ENCODE data around the gene AP3S2.

Gene AP3S2

DNA sequence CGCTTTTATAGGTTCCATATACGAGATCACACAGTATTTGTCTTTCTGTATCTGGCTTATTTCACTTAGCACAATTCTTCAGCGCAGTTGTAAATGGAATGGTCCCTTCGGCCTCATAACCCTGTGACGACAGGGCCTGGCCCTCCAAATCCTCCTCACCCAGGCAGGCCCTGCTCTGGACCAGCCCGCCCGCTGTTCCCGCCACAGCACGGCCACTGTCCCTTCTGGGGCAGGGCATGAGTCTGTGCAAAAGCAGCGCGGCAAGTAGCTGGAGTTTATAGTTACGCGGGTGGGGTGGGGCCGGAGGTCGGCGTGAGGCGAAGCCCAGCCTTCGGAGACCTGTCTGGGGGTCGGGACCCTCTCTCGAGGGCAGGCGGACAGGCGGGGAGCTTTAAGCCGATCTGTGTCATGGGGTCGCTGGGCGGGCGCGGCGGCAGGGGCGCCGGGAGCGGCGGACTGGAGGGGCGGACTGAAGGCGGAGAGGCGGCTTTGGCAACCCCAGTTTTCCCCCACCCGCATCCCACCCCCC is 18.4 kb upstream of the AP3S2 start:
- CTCF ChIA-PET = interaction anchor here (1.0 to 5.7 kb wide), 5 partner anchors 9 to 87 kb away, joined by 3 to 27 read pairs (median 4); no protein-coding TSS in a partner anchor
- peaks cover 3 to 14% (median 10%) of the 10 kb centered on the region in 4 experiments for H3K4me1 ChIP-seq (ENCODE audit: control extremely low read depth in 1 of 4, control insufficient read depth in 4 of 4, insufficient read depth in 4 of 4, low read length in 3 of 4)
- peak in 2 of 3 donors; percentile 13 to 27 for DNase-seq
- peak overlapping the region in 6 of 7 experiments; percentile 13 to 79 (median 64) for H3K4me3 ChIP-seq (ENCODE audit: control insufficient read depth in 1 of 7, extremely low read depth in 1 of 7, insufficient read depth in 4 of 7, low read depth in 2 of 7, low read length in 6 of 7)
- WGBS (ENCODE audit: insufficient coverage) = 12% methylated on average over 34 of the region's 36 CpGs
- POLR2A ChIA-PET = no interaction called here
- H3K27ac ChIP-seq (ENCODE audit: insufficient read depth in 1 of 2, low read depth in 1 of 2, low read length in 2 of 2, poor library complexity in 1 of 2, severe bottlenecking in 2 of 2) = no peak overlapping the region
- no peaks in the 10 kb centered on the region for H3K36me3 ChIP-seq (ENCODE audit: control insufficient read depth in 4 of 4, insufficient read depth in 4 of 4, low read length in 3 of 4)
- H3K27me3 ChIP-seq (replicated peaks in 2 of 5; ENCODE audit: control insufficient read depth in 4 of 5, insufficient read depth in 5 of 5, low read length in 4 of 5) = peaks cover 0 to 2% (median 0%) of the 10 kb centered on the region in 5 experiments
- H3K9me3 ChIP-seq (ENCODE audit: control extremely low read depth in 1 of 5, control insufficient read depth in 4 of 5, insufficient read depth in 2 of 5, low read depth in 1 of 5, low read length in 4 of 5) = no peaks in the 10 kb centered on the region

DNA sequence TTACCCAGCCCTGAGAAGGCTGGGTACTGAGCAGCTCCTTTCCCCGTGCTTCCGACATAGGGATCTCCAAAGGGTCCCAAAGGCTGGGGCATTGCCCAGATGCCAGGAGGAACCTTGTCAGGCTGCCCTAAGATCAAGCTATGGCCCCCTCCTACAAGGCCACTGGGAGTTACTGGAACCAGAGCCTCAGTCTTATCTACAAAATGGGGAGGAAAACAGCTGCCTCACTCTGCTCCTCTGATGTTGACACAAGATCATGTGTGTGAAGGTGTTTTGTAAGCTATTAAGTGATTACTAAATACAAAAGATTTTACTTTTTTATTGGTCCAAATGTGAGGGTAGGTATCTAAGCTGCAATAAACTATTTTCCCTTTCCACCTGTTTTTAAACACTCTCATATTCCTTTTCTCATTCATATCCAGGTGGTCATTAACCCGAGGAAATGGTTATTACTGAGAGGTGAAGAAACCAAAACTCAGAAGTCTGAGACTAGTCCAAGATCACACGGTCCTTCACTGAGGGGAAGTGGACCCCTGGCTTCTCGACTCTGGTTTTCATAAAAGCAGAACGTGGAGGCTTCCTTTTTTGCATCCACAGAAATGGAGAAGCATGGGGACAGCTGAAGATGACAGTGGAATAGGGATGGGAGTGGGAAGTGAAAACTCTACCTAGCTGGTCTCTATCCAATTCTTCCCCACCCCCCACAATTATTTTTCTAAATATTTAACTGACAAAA is 17.3 kb upstream of the AP3S2 start:
- WGBS (ENCODE audit: insufficient coverage) = 42% methylated on average over 6 of the region's 6 CpGs

DNA sequence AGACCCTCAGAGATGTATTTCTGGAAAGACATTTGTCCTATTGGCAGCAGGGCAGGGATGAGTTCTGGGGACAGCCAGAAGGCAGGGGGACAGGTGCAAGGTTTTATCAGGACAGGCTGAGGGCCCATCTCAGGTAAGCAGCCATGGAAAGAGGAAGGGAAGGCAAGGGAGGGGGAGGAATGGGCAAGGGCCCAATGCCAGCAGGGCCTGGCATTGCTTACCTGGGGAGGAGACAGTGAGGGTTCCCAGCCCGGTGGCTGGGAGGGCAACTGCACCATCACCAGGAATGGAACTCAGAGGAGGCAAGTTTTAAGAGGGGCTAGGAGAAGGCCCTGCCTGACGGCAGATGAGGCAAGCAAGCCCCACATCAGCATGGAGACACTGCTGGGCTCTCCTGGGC is 15.8 kb upstream of the AP3S2 start:
- no peak overlapping the region for H3K27ac ChIP-seq (ENCODE audit: insufficient read depth in 1 of 2, low read depth in 1 of 2, low read length in 2 of 2, poor library complexity in 1 of 2, severe bottlenecking in 2 of 2)
- H3K36me3 ChIP-seq (ENCODE audit: control insufficient read depth in 4 of 4, insufficient read depth in 4 of 4, low read length in 3 of 4) = no peaks in the 10 kb centered on the region
- no peak for DNase-seq
- ChIA-PET POLR2A (no interaction called here), CTCF (interaction anchor here (0.8 to 5.7 kb wide), 3 partner anchors 9 to 161 kb away, joined by 3 to 27 read pairs (median 3); no protein-coding TSS in a partner anchor)
- H3K4me3 ChIP-seq (ENCODE audit: control insufficient read depth in 1 of 7, extremely low read depth in 1 of 7, insufficient read depth in 4 of 7, low read depth in 2 of 7, low read length in 6 of 7) = no peak overlapping the region
- H3K4me1 ChIP-seq (ENCODE audit: control extremely low read depth in 1 of 4, control insufficient read depth in 4 of 4, insufficient read depth in 4 of 4, low read length in 3 of 4) = peaks cover 3 to 14% (median 10%) of the 10 kb centered on the region in 4 experiments
- 89% methylated on average over 1 of the region's 2 CpGs for WGBS (ENCODE audit: insufficient coverage)
- H3K27me3 ChIP-seq (replicated peaks in 2 of 5; ENCODE audit: control insufficient read depth in 4 of 5, insufficient read depth in 5 of 5, low read length in 4 of 5) = peaks cover 0 to 2% (median 0%) of the 10 kb centered on the region in 5 experiments
- H3K9me3 ChIP-seq (ENCODE audit: control extremely low read depth in 1 of 5, control insufficient read depth in 4 of 5, insufficient read depth in 2 of 5, low read depth in 1 of 5, low read length in 4 of 5) = no peaks in the 10 kb centered on the region

More for the DNA sequence above, 17.3 kb upstream of the AP3S2 start:
- Histone ChIP-seq H3K4me3 (ENCODE audit: control insufficient read depth in 1 of 7, extremely low read depth in 1 of 7, insufficient read depth in 4 of 7, low read depth in 2 of 7, low read length in 6 of 7) (no peak overlapping the region), H3K9me3 (ENCODE audit: control extremely low read depth in 1 of 5, control insufficient read depth in 4 of 5, insufficient read depth in 2 of 5, low read depth in 1 of 5, low read length in 4 of 5) (no peaks in the 10 kb centered on the region), H3K36me3 (ENCODE audit: control insufficient read depth in 4 of 4, insufficient read depth in 4 of 4, low read length in 3 of 4) (no peaks in the 10 kb centered on the region), H3K4me1 (ENCODE audit: control extremely low read depth in 1 of 4, control insufficient read depth in 4 of 4, insufficient read depth in 4 of 4, low read length in 3 of 4) (peaks cover 3 to 14% (median 10%) of the 10 kb centered on the region in 4 experiments), H3K27ac (ENCODE audit: insufficient read depth in 1 of 2, low read depth in 1 of 2, low read length in 2 of 2, poor library complexity in 1 of 2, severe bottlenecking in 2 of 2) (no peak overlapping the region), H3K27me3 (replicated peaks in 2 of 5; ENCODE audit: control insufficient read depth in 4 of 5, insufficient read depth in 5 of 5, low read length in 4 of 5) (peaks cover 0 to 2% (median 0%) of the 10 kb centered on the region in 5 experiments)
- CTCF ChIA-PET = interaction anchor here (0.9 to 5.7 kb wide), 6 partner anchors 10 to 409 kb away, joined by 3 to 27 read pairs (median 3); no protein-coding TSS in a partner anchor
- POLR2A ChIA-PET = no interaction called here
- DNase-seq = peak in 2 of 3 donors; percentile 42 to 45

DNA sequence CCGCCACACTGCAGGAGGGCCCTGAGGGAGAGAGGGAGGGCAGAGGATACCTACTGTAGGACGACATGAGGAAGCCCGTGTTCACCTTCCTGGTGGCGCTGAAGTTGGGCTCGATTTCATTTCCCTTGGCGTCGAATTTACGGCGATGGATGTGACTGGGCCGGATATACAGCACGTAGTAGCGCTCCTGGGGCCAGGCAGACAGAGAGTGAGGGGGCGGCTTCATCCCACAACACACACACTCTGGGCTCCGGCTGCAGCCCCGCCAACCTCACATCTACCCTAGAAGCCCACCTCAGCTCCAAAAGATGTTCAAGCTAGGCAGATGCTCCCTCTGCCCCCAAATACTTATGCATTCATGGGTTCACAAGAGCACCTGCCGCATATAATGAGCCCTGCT is 14.4 kb upstream of the AP3S2 start:
- POLR2A ChIA-PET = interaction anchor here (0.7 kb wide), 1 partner anchor 13 kb away, joined by 4 read pairs; no protein-coding TSS in a partner anchor
- H3K4me1 ChIP-seq (ENCODE audit: control extremely low read depth in 1 of 4, control insufficient read depth in 4 of 4, insufficient read depth in 4 of 4, low read length in 3 of 4) = peaks cover 3 to 14% (median 10%) of the 10 kb centered on the region in 4 experiments
- CTCF ChIA-PET = no interaction called here

DNA sequence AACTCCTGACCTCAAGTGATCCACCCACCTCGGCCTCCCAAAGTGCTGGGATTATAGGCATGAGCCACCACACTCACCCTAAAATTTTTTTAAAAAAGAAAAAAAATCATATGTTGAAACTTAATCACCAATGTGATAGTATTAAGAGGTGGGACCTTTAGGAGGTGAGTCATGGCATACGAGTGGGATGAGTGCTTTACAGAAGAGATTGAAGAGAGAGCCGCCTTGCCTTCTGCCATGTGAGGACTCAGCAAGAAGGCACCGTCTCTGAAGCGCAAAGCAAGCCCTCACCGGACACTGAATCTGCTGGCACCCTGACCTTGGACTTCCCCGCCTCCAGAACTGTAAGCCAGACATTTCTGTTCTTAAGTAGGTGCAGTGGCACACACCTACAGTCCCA is 13.5 kb upstream of the AP3S2 start:
- H3K27ac ChIP-seq (ENCODE audit: insufficient read depth in 1 of 2, low read depth in 1 of 2, low read length in 2 of 2, poor library complexity in 1 of 2, severe bottlenecking in 2 of 2) = no peak overlapping the region
- H3K4me3 ChIP-seq (ENCODE audit: control insufficient read depth in 1 of 7, extremely low read depth in 1 of 7, insufficient read depth in 4 of 7, low read depth in 2 of 7, low read length in 6 of 7) = no peak overlapping the region
- peaks cover 0 to 2% (median 0%) of the 10 kb centered on the region in 4 experiments for H3K36me3 ChIP-seq (ENCODE audit: control insufficient read depth in 4 of 4, insufficient read depth in 4 of 4, low read length in 3 of 4)
- POLR2A ChIA-PET = no interaction called here
- DNase-seq = no peak
- no peaks in the 10 kb centered on the region for H3K27me3 ChIP-seq (replicated peaks in 2 of 5; ENCODE audit: control insufficient read depth in 4 of 5, insufficient read depth in 5 of 5, low read length in 4 of 5)
- H3K4me1 ChIP-seq (ENCODE audit: control extremely low read depth in 1 of 4, control insufficient read depth in 4 of 4, insufficient read depth in 4 of 4, low read length in 3 of 4) = peaks cover 3 to 11% (median 4%) of the 10 kb centered on the region in 4 experiments
- 95% methylated on average over 3 of the region's 7 CpGs for whole genome bisulfite sequencing (ENCODE audit: insufficient coverage)
- no peaks in the 10 kb centered on the region for H3K9me3 ChIP-seq (ENCODE audit: control extremely low read depth in 1 of 5, control insufficient read depth in 4 of 5, insufficient read depth in 2 of 5, low read depth in 1 of 5, low read length in 4 of 5)
- CTCF ChIA-PET = interaction anchor here (0.9 to 1.5 kb wide), 2 partner anchors 164 to 171 kb away, joined by 3 to 5 read pairs; no protein-coding TSS in a partner anchor

More for the DNA sequence above, 14.4 kb upstream of the AP3S2 start:
- peaks cover 0 to 2% (median 0%) of the 10 kb centered on the region in 4 experiments for H3K36me3 ChIP-seq (ENCODE audit: control insufficient read depth in 4 of 4, insufficient read depth in 4 of 4, low read length in 3 of 4)
- peaks cover 0 to 2% (median 0%) of the 10 kb centered on the region in 5 experiments for H3K27me3 ChIP-seq (replicated peaks in 2 of 5; ENCODE audit: control insufficient read depth in 4 of 5, insufficient read depth in 5 of 5, low read length in 4 of 5)
- no peak overlapping the region for H3K4me3 ChIP-seq (ENCODE audit: control insufficient read depth in 1 of 7, extremely low read depth in 1 of 7, insufficient read depth in 4 of 7, low read depth in 2 of 7, low read length in 6 of 7)
- no peaks in the 10 kb centered on the region for H3K9me3 ChIP-seq (ENCODE audit: control extremely low read depth in 1 of 5, control insufficient read depth in 4 of 5, insufficient read depth in 2 of 5, low read depth in 1 of 5, low read length in 4 of 5)
- no peak overlapping the region for H3K27ac ChIP-seq (ENCODE audit: insufficient read depth in 1 of 2, low read depth in 1 of 2, low read length in 2 of 2, poor library complexity in 1 of 2, severe bottlenecking in 2 of 2)
- DNase-seq = no peak
- 96% methylated on average over 15 of the region's 16 CpGs for WGBS (ENCODE audit: insufficient coverage)

DNA sequence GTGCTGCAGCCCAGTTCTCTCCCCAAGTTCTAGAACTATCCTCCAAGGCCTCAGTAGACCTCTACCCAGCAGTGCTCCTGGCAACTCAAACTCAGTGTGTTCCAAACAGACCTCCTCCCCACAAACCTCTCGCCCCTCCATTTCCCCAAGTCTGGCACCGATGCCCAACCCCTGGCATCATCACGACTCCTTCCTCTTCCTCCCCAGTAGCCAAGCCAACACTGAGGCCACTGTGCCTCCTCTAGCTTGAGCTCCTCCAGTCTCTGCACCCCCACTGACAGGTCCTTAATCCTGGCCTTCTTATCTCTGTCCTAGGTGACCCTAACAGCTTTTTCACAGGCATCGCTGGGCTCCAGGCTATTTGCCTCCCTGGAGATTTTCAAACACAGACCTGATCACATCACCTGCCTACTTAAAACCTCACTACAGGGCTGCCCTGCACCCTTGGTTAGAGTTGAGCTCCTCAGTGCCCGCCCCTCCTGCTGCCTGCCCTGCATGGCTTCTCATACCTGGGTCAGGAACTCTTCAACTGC is 12.1 kb upstream of the AP3S2 start:
- H3K4me3 ChIP-seq (ENCODE audit: control insufficient read depth in 1 of 7, extremely low read depth in 1 of 7, insufficient read depth in 4 of 7, low read depth in 2 of 7, low read length in 6 of 7) = no peak overlapping the region
- no peak for DNase-seq
- peaks cover 0 to 2% (median 0%) of the 10 kb centered on the region in 4 experiments for H3K36me3 ChIP-seq (ENCODE audit: control insufficient read depth in 4 of 4, insufficient read depth in 4 of 4, low read length in 3 of 4)
- WGBS (ENCODE audit: insufficient coverage) = 100% methylated on average over 2 of the region's 5 CpGs
- ChIA-PET CTCF (interaction anchor here (1.0 to 1.5 kb wide), 5 partner anchors 10 to 165 kb away, joined by 3 to 5 read pairs (median 4); no protein-coding TSS in a partner anchor), POLR2A (no interaction called here)
- peaks cover 0 to 2% (median 0%) of the 10 kb centered on the region in 4 experiments for H3K4me1 ChIP-seq (ENCODE audit: control extremely low read depth in 1 of 4, control insufficient read depth in 4 of 4, insufficient read depth in 4 of 4, low read length in 3 of 4)
- H3K27me3 ChIP-seq (replicated peaks in 2 of 5; ENCODE audit: control insufficient read depth in 4 of 5, insufficient read depth in 5 of 5, low read length in 4 of 5) = no peaks in the 10 kb centered on the region
- H3K27ac ChIP-seq (ENCODE audit: insufficient read depth in 1 of 2, low read depth in 1 of 2, low read length in 2 of 2, poor library complexity in 1 of 2, severe bottlenecking in 2 of 2) = no peak overlapping the region
- no peaks in the 10 kb centered on the region for H3K9me3 ChIP-seq (ENCODE audit: control extremely low read depth in 1 of 5, control insufficient read depth in 4 of 5, insufficient read depth in 2 of 5, low read depth in 1 of 5, low read length in 4 of 5)

All from common myeloid progenitor, CD34-positive (primary cell).